ENCODE results near the gene CETN3. TPM values are rescaled to one million over a fixed set of nuclear protein-coding genes. Genes with fewer than 3 reads are reported as not detected.

CETN3 gene
- total and polyA plus RNA-seq, 2 of the 8 experiments (the other 6 are each of a cell fraction or from before 2014, with no cell fraction given) = 4.8 to 43.8 TPM

DNA sequence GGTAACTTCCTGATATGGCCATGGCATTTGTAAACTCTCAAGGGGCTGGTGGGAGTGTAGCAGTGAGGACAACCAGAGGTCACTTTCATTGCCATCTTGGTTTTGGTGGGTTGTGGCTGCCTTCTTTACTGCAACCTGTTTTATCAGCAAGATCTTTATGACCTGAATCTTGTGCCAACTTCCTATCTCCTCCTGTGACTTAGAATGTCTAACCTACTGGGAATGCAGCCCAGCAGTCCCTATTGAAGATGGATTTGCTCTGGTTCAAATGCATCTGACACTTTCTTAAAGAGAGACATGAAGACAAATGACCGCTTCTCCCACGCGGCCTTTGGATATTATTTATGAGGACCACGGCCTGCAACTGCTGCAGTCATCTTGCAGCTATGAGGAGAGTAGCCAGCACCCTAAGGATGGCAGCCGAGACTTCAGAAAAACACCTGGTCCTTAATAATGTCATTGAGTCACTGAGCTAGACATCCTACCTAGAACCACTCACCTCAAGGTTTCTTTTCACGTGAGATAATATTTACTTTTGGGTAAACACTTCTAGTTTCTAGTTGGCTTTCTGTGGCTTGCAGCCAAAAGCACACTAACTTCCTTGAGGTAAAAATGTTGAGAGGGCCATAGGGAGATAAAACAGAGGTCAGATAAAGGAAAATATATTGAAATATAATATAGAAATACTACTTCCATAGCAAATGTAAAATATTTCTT is 28.2 kb downstream of the CETN3 start:
- H2BK120ac ChIP-seq (replicated peaks; ENCODE audit: low read depth, low read length) = no peak overlapping the region
- TF ChIP-seq SRF (IDR thresholded peaks at IDR 0.05; ENCODE audit: low read depth, low read length) (no peak), CBX8 (IDR thresholded peaks at IDR 0.05; ENCODE audit: borderline replicate concordance, low read depth, low read length) (no peak), CHD2 (IDR thresholded peaks at IDR 0.05; ENCODE audit: low read length) (no peak), ATF2 (IDR thresholded peaks at IDR 0.05; ENCODE audit: low read length) (no peak), SIRT6 (IDR thresholded peaks at IDR 0.05; ENCODE audit: low read length) (no peak), KDM5A (IDR thresholded peaks at IDR 0.05; ENCODE audit: low read length) (no peak), EGR1 (IDR thresholded peaks at IDR 0.05; ENCODE audit: borderline replicate concordance, low read depth, low read length) (no peak), KDM1A (IDR thresholded peaks at IDR 0.05; ENCODE audit: borderline replicate concordance, low read length) (no peak), ZNF274 (IDR thresholded peaks at IDR 0.05; ENCODE audit: borderline replicate concordance, extremely low read depth, low read length) (no peak), BRCA1 (IDR thresholded peaks at IDR 0.05; ENCODE audit: low read depth, low read length) (no peak), USF2 (IDR thresholded peaks at IDR 0.05; ENCODE audit: low read length) (no peak)

More for the DNA sequence above, 28.2 kb downstream of the CETN3 start:
- Histone ChIP-seq H3K4ac (replicated peaks; ENCODE audit: insufficient read length, low read depth, low read length) (no peak overlapping the region), H2BK15ac (ENCODE audit: low read length) (no peak overlapping the region), H2AK5ac (ENCODE audit: low read depth, low read length) (no peak overlapping the region), H2AFZ (ENCODE audit: low read length) (no peak overlapping the region), H3K27me3 (replicated peaks in 1 of 4; ENCODE audit: control insufficient read depth in 3 of 4, extremely low read depth in 1 of 4, insufficient read depth in 3 of 4, low read length in 3 of 4) (no peaks in the 10 kb centered on the region), H4K5ac (ENCODE audit: insufficient read length, low read depth, low read length) (no peak overlapping the region), H2BK5ac (ENCODE audit: low read depth, low read length) (no peak overlapping the region), H3K4me2 (ENCODE audit: insufficient read depth in 1 of 2, low read depth in 2 of 2, low read length in 2 of 2) (no peak overlapping the region), H3K79me2 (ENCODE audit: control insufficient read depth in 1 of 2, insufficient read depth in 2 of 2, low read length in 2 of 2) (no peaks in the 10 kb centered on the region), H3K79me1 (ENCODE audit: low read depth, low read length) (no peaks in the 10 kb centered on the region), H3K27ac (ENCODE audit: low read depth, low read length) (no peak overlapping the region), H3K9me3 (ENCODE audit: insufficient read depth in 2 of 2, low read depth in 1 of 2, low read length in 1 of 2) (no peaks in the 10 kb centered on the region), H3K9ac (replicated peaks in 1 of 4; ENCODE audit: extremely low read depth in 1 of 4, low read depth in 3 of 4, low read length in 3 of 4) (no peak overlapping the region), H3K23me2 (ENCODE audit: low read depth, low read length) (no peaks in the 10 kb centered on the region), H3K14ac (ENCODE audit: insufficient read length) (no peak overlapping the region), H2BK12ac (ENCODE audit: low read depth, low read length) (no peak overlapping the region), H3K56ac (replicated peaks; ENCODE audit: insufficient read length, low read depth, low read length) (no peak overlapping the region), H3K36me3 (ENCODE audit: control insufficient read depth in 2 of 4, insufficient read depth in 4 of 4, low read length in 3 of 4) (no peaks in the 10 kb centered on the region), H2BK20ac (ENCODE audit: low read length) (no peak overlapping the region), H3K4me1 (replicated peaks in 1 of 4; ENCODE audit: control insufficient read depth in 3 of 4, insufficient read depth in 4 of 4, low read length in 3 of 4) (no peaks in the 10 kb centered on the region), H3K18ac (ENCODE audit: extremely low read depth, low read length) (no peak overlapping the region), H3K4me3 (ENCODE audit: extremely low read depth in 1 of 4, insufficient read depth in 2 of 4, low read depth in 3 of 4, low read length in 4 of 4) (no peak overlapping the region), H4K20me1 (replicated peaks in 1 of 2; ENCODE audit: control insufficient read depth in 1 of 2, insufficient read depth in 2 of 2, low read length in 2 of 2) (no peaks in the 10 kb centered on the region), H4K8ac (ENCODE audit: extremely low read depth, insufficient read depth, low read length) (no peak overlapping the region), H3K23ac (ENCODE audit: insufficient read length) (no peak overlapping the region), H4K91ac (replicated peaks; ENCODE audit: insufficient read length, low read length) (no peak overlapping the region)
- ChIA-PET POLR2A (ENCODE audit: partially characterized antibody) (no interaction called here), CTCF (ENCODE audit: partially characterized antibody) (interaction anchor here (1.6 kb wide), 1 partner anchor 245 kb away, joined by 3 read pairs; no protein-coding TSS in a partner anchor)
- FAIRE-seq (no peak), DNase-seq (ENCODE audit: low read depth in 1 of 2, low spot score in 2 of 2) (no peak)
- 94% methylated on average over 6 of the region's 6 CpGs; no CpG with 5 or more reads in 1 of the 2 experiments for WGBS, 2 experiments (ENCODE audit: extremely low coverage in 1 of 2, insufficient coverage in 1 of 2, insufficient read length in 1 of 2, insufficient replicate concordance in 2 of 2, low coverage in 1 of 2, low lambda C conversion rate in 2 of 2, missing lambda C conversion rate in 1 of 2)

All from H1 (cell line).